HEK293 (cell line): ENCODE measurements around the gene HS1BP3.

ENCODE experiments used
- CTCF ChIA-PET: fragments of 350-600 bp; formaldehyde crosslinking; extraction: SDS; loops from one replicate; lab custom pipeline; 2021; ENCODE audit warnings: antibody characterized with exemption; lab: Yijun Ruan, JAX
- POLR2A ChIA-PET: fragments of 300-600 bp; formaldehyde crosslinking; extraction: SDS; loops from one replicate; lab custom pipeline; 2020; ENCODE audit warnings: antibody characterized with exemption, inconsistent platforms; lab: Yijun Ruan, JAX
- H3K27ac ChIP-seq: fragments of 200-500 bp; sonication (Bioruptor generic); 2 replicates; pipeline ENCODE4 v1.5.1; 2014; ENCODE audit warnings: low read depth, low read length, control low read depth, inconsistent platforms; ENCODE audit errors: extremely low read depth
- H3K36me3 ChIP-seq, 2 experiments: fragments of 200-500 bp in 1 of 2; sonication (Bioruptor generic) in 1 of 2; 1 replicate in 1 of 2; 2 replicates in 1 of 2; pipeline ENCODE4 v1.5.1; 2014 to 2017; ENCODE audit warnings: inconsistent platforms in 2 of 2, low read length in 2 of 2; ENCODE audit not compliant: control insufficient read depth in 2 of 2, insufficient read depth in 1 of 2
- H3K4me1 ChIP-seq: fragments of 200-500 bp; sonication (Bioruptor generic); 2 replicates; pipeline ENCODE4 v1.5.1; 2014; ENCODE audit warnings: mild to moderate bottlenecking, low read length, inconsistent platforms; ENCODE audit not compliant: control insufficient read depth, insufficient read depth
- H3K4me3 ChIP-seq: 2 replicates; pipeline ENCODE4 v1.5.1; 2011; ENCODE audit warnings: low read depth, mild to moderate bottlenecking, control low read depth, low read length, moderate library complexity
- H3K9me3 ChIP-seq: fragments of 200-500 bp; sonication (Bioruptor generic); 2 replicates; pipeline ENCODE4 v1.5.1; 2014; ENCODE audit warnings: low read depth, low read length, inconsistent platforms; ENCODE audit not compliant: control insufficient read depth, insufficient read depth
- ATF2 ChIP-seq: fragments of 450-650 bp; formaldehyde crosslinking; IDR thresholded peaks from 2 replicates; pipeline ENCODE4 v1.5.1; 2016; ENCODE audit warnings: missing biosample characterization, missing genetic modification characterization, low read depth
- KLF1 ChIP-seq: fragments of 450-650 bp; formaldehyde crosslinking; IDR thresholded peaks from 2 replicates; pipeline ENCODE4 v1.5.1; 2016; ENCODE audit warnings: missing biosample characterization, missing genetic modification characterization
- KLF17 ChIP-seq: fragments of 450-650 bp; formaldehyde crosslinking; IDR thresholded peaks from 2 replicates; pipeline ENCODE4 v1.5.1; 2016; ENCODE audit warnings: missing biosample characterization, missing genetic modification characterization
- MEIS1 ChIP-seq: sonication (generic); formaldehyde crosslinking; IDR thresholded peaks from 2 replicates; pipeline ENCODE4 v1.8.1; 2022; ENCODE audit warnings: missing genetic modification reagents, mild to moderate bottlenecking, borderline replicate concordance
- TRIM28 ChIP-seq: IDR thresholded peaks from 2 replicates; pipeline ENCODE4 v1.6.1; 2011; ENCODE audit warnings: low read length, control low read depth, borderline replicate concordance
- ZBTB6 ChIP-seq: fragments of 450-650 bp; formaldehyde crosslinking; IDR thresholded peaks from 2 replicates; pipeline ENCODE4 v1.5.1; 2017; ENCODE audit warnings: missing biosample characterization, missing genetic modification characterization
- ZFP37 ChIP-seq: fragments of 450-650 bp; formaldehyde crosslinking; IDR thresholded peaks from 2 replicates; pipeline ENCODE4 v1.5.1; 2016; ENCODE audit warnings: missing biosample characterization, missing genetic modification characterization
- ZNF132 ChIP-seq: fragments of 450-650 bp; formaldehyde crosslinking; IDR thresholded peaks from 2 replicates; pipeline ENCODE4 v1.5.1; 2017; ENCODE audit warnings: missing biosample characterization, missing genetic modification characterization, borderline replicate concordance
- ZNF138 ChIP-seq: fragments of 450-650 bp; formaldehyde crosslinking; IDR thresholded peaks from 2 replicates; pipeline ENCODE4 v1.5.1; 2016; ENCODE audit warnings: missing biosample characterization, missing genetic modification characterization, borderline replicate concordance
- ZNF140 ChIP-seq: fragments of 450-650 bp; formaldehyde crosslinking; IDR thresholded peaks from 2 replicates; pipeline ENCODE4 v1.5.1; 2016; ENCODE audit warnings: missing biosample characterization, missing genetic modification characterization
- ZNF26 ChIP-seq: fragments of 450-650 bp; formaldehyde crosslinking; IDR thresholded peaks from 2 replicates; pipeline ENCODE4 v1.5.1; 2016; ENCODE audit warnings: missing biosample characterization, missing genetic modification characterization
- ZNF292 ChIP-seq: fragments of 450-650 bp; formaldehyde crosslinking; IDR thresholded peaks from 2 replicates; pipeline ENCODE4 v1.5.1; 2016; ENCODE audit warnings: low read depth, missing biosample characterization, missing genetic modification characterization, borderline replicate concordance
- ZNF354C ChIP-seq: fragments of 450-650 bp; formaldehyde crosslinking; IDR thresholded peaks from 2 replicates; pipeline ENCODE4 v1.5.1; 2016; ENCODE audit warnings: missing biosample characterization, missing genetic modification characterization, low read depth, borderline replicate concordance
- ZNF366 ChIP-seq: fragments of 450-650 bp; formaldehyde crosslinking; conservative IDR thresholded peaks from 2 replicates; pipeline ENCODE4 v1.5.1; 2016; ENCODE audit warnings: missing biosample characterization, missing genetic modification characterization
- ZNF423 ChIP-seq: fragments of 450-650 bp; formaldehyde crosslinking; IDR thresholded peaks from 2 replicates; pipeline ENCODE4 v1.5.1; 2016; ENCODE audit warnings: missing biosample characterization, missing genetic modification characterization
- ZNF548 ChIP-seq: fragments of 450-650 bp; formaldehyde crosslinking; IDR thresholded peaks from 2 replicates; pipeline ENCODE4 v1.5.1; 2016; ENCODE audit warnings: missing biosample characterization, missing genetic modification characterization
- ZNF610 ChIP-seq: fragments of 450-650 bp; formaldehyde crosslinking; IDR thresholded peaks from 2 replicates; pipeline ENCODE4 v1.5.1; 2016; ENCODE audit warnings: missing biosample characterization, missing genetic modification characterization, borderline replicate concordance
- ZNF776 ChIP-seq: fragments of 450-650 bp; formaldehyde crosslinking; IDR thresholded peaks from 2 replicates; pipeline ENCODE4 v1.5.0; 2017; ENCODE audit warnings: missing biosample characterization, missing genetic modification characterization, borderline replicate concordance
- ZNF792 ChIP-seq: fragments of 450-650 bp; formaldehyde crosslinking; IDR thresholded peaks from 2 replicates; pipeline ENCODE4 v1.5.1; 2016; ENCODE audit warnings: missing biosample characterization, missing genetic modification characterization

The HS1BP3 gene

GRCh38 chr2:20627712-20628380 is 23.1 kb downstream of the HS1BP3 start:
- no peak overlapping the region for H3K4me3 ChIP-seq
- ChIA-PET CTCF (interaction anchor here (0.6 kb wide), 1 partner anchor 184 kb away, joined by 3 read pairs; no protein-coding TSS in a partner anchor), POLR2A (no interaction called here)
- H3K36me3 ChIP-seq, result peaks cover 0 to 42% of the 10 kb centered on the region in 2 experiments; a peak in 1 of 3 replicates
- no peak overlapping the region for H3K27ac ChIP-seq
- H3K4me1 ChIP-seq, result no peaks in the 10 kb centered on the region
- H3K9me3 ChIP-seq, result no peaks in the 10 kb centered on the region
- TF ChIP-seq ZNF423, result no peak
- TF ChIP-seq ZNF292 (tag by site-specific recombination), result no peak
- no peak for TF ChIP-seq ZNF792 (tag by site-specific recombination)
- no peak for TF ChIP-seq ZNF138 (tag by site-specific recombination)
- TF ChIP-seq KLF1 (tag by site-specific recombination), result no peak
- no peak for TF ChIP-seq ZNF26 (tag by site-specific recombination)
- TF ChIP-seq ZNF610 (tag by site-specific recombination), result no peak
- TF ChIP-seq ZNF366 (tag by site-specific recombination), result no peak

- ChIA-PET POLR2A (interaction anchor here (2.5 kb wide), 1 partner anchor 180 kb away, joined by 17 read pairs; the partner anchor contains the start of gene RHOB), CTCF (interaction anchor here (0.7 to 0.8 kb wide), 2 partner anchors 8 to 638 kb away, joined by 3 read pairs; no protein-coding TSS in a partner anchor)
- peaks cover 0 to 47% of the 10 kb centered on the region in 2 experiments; a peak in 1 of 3 replicates for H3K36me3 ChIP-seq
- no peak overlapping the region for H3K27ac ChIP-seq
- H3K9me3 ChIP-seq, result no peaks in the 10 kb centered on the region
- no peaks in the 10 kb centered on the region for H3K4me1 ChIP-seq
- TF ChIP-seq ZNF548 (tag by site-specific recombination) (no peak), ZNF140 (tag by site-specific recombination) (no peak), ZBTB6 (tag by site-specific recombination) (no peak), ZNF132 (tag by site-specific recombination) (no peak), ZNF776 (tag by site-specific recombination) (no peak), KLF17 (no peak), ATF2 (tag by site-specific recombination) (no peak), ZNF354C (no peak), ZFP37 (no peak), MEIS1 (CRISPR knock-in tag) (no peak), TRIM28 (no peak)
- no peak overlapping the region for H3K4me3 ChIP-seq
These were observed 24.0 kb downstream of the HS1BP3 start for GRCh38 chr2:20626698-20627513.
